HUDEP-2 (cell line): Measurements from ENCODE around the gene HCST.

Source experiments
- DNase-seq, 76 experiments: peaks; one replicate each; lab custom pipeline; 2025; ENCODE audit not compliant: unreplicated experiment in 76 of 76; lab: John Stamatoyannopoulos, UW

Gene HCST

GRCh38 chr19:35935911-35936737, 33.8 kb downstream of the HCST start, which contains the start of gene LRFN3:
LRFN3 (plus strand) TSS chr19:35936374; CDS start chr19:35939426, 3,052 bp downstream.
- DNase-seq: peak in 7 of 76 experiments; percentile 4 to 30 (median 17)

- no peak for DNase-seq
Observed at GRCh38 chr19:35936738-35937268, 34.5 kb downstream of the HCST start.

- DNase-seq: no peak
Observed at GRCh38 chr19:35937345-35938281, 35.3 kb downstream of the HCST start.

GRCh38 chr19:35938282-35939224, 36.2 kb downstream of the HCST start:
- no peak for DNase-seq

DNA sequence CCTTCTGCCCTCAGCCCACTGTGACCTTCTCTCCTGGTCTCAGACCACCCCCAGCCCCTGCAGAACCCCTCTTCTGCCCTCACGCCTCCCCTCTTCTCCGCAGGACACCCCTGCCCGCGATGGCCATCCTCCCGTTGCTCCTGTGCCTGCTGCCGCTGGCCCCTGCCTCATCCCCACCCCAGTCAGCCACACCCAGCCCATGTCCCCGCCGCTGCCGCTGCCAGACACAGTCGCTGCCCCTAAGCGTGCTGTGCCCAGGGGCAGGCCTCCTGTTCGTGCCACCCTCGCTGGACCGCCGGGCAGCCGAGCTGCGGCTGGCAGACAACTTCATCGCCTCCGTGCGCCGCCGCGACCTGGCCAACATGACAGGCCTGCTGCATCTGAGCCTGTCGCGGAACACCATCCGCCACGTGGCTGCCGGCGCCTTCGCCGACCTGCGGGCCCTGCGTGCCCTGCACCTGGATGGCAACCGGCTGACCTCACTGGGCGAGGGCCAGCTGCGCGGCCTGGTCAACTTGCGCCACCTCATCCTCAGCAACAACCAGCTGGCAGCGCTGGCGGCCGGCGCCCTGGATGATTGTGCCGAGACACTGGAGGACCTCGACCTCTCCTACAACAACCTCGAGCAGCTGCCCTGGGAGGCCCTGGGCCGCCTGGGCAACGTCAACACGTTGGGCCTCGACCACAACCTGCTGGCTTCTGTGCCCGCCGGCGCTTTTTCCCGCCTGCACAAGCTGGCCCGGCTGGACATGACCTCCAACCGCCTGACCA, 37.2 kb downstream of the HCST start:
- no peak for DNase-seq

GRCh38 chr19:35940078-35940775, 37.9 kb downstream of the HCST start:
- DNase-seq: no peak

DNA sequence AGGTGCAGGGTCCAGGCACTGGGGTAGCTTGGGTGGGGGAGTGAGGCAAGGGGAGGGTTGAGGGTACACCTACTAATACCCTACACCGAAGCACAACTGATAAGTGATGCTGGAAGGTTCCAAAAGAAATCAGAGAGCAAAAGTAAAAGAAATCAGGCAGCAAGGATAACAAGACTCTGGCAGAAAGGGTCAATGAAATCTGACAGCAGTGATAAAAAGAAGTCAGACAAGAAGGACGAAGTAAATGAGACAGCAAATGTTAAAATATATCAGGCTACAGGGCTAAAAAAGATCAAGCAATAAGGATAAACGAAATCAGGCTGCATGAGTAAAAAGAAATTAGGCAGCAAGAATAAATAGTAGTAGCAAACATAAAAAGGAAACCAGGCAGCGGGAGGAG, 38.5 kb downstream of the HCST start:
- no peak for DNase-seq

DNA sequence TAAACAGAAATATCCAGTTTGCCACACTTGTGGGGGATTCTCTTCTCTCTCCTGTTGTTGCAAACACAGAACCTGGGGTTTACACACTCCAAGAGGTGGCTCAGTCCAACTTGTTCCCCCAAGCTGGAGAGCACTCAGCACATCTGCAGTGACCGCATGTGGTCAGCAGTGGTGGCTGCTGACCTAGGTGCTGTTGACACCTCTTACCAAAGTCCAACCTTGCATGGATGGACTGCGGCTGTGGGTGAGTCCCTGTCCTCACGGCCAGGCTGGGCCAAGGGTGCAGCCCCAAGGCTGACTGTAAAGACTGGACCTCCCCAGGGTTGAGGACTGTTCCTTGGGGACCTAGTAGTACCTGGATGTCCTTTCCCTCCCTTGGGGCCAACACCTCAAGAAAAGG, 39.9 kb downstream of the HCST start:
- DNase-seq: no peak

DNA sequence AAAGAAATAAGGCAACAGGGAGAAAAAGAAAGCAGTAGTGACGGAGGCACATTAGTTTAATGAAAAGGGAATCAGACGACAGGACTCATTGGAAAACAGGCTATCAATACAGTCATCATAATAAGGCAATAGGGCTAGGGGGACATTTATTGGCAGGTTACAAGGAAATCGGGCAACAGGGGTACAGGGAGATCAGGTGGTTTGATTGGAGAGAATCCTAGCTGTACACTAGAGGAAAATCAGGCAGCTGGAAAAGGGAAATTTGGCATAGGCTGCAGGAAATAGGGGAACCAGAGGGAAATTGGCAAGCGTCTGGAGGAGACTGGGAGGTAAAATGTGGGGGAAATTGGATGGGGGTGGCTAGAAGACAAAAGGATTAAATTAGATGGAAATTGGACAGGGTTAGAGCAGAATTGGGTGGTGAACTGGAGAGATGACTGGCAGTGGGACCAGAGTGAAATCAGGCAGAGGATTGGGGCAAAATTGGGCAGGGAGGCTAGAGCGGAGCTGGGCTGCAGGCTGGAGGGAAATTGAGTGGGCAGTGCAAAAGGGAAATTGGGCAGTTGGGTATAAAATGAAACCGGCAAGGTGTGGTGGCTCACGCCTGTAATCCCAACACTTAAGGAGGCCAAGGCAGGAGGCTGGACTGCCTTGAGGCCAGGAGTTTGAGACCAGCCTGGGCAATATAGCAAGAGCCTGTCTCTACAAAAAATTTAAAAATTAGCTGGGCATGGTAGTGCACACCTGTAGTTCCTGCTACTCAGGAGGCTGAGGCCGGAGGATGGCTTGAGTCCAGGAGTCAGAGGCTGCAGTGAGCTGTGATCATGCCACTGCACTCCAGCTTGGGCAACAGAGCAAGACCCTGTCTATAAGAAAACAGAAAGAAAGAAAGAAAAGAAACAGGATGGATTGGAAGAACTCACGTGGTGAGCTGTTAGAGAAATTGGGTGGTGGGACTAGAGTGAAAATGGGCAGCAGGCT, 41.3 kb downstream of the HCST start:
- DNase-seq: no peak

DNA sequence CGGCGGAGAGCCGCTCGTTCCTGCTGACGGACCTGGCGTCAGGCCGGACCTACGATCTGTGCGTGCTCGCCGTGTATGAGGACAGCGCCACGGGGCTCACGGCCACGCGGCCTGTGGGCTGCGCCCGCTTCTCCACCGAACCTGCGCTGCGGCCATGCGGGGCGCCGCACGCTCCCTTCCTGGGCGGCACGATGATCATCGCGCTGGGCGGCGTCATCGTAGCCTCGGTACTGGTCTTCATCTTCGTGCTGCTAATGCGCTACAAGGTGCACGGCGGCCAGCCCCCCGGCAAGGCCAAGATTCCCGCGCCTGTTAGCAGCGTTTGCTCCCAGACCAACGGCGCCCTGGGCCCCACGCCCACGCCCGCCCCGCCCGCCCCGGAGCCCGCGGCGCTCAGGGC, 42.2 kb downstream of the HCST start:
- DNase-seq: no peak

DNA sequence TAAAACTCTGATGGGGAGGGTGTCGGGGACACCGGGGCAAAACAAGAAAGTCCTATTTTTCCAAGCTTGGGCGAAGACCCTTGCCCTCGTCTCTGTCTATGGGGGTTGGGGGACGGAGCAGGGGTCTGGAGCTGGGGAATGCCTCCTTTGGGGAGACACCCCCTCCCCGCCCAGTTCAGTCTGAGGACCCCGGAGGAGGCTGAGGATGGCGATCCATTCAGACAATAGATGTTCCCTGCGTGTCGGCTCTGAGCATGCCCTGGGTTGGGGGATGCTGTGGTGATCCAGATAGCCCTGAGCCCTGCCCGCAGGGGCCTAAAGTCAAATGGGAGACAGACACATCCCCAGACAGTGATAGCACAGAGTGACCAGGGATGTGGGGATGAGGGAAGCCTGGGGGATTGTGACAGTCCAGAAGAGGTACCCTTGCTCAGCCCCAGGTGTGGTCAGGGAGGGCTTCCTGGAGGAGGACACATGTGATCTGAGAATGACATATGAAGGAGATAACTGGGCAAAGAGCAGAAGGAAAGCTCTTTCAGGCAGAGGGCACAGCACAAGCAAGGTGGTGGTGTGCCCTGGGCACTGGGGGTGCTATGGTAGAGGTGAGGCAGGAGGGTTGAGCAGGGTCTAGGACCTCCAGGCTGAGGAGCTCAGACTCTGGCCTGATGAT, 42.9 kb downstream of the HCST start:
- DNase-seq: no peak

DNA sequence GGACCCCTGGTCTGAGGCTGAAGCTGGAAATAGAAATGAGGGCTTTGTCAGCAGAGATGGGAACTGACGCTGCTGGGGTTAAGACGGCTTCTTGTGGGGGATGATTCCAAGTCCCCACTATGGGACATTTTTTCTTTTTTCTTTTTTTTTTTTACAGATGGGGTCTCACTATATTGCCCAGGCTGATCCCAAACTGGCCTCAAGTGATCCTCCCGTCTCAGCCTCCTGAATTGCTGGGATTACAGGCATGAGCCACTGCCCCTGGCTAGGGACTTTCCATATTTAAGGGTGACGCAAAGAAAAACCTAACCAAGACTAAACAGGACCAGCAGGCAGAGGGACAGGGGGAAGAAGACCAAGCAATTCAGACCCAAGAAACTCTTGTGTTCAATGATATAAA, 43.9 kb downstream of the HCST start:
- DNase-seq: no peak

GRCh38 chr19:35949131-35949530, 46.8 kb downstream of the HCST start:
- DNase-seq: no peak
